Suprapubic skin (tissue), 3 donors: ENCODE measurements around the gene KRTAP4-2.

Experiments used
- POLR2A ChIP-seq, 2 donors: fragments of 450-650 bp; IDR thresholded peaks; one replicate each; pipeline ENCODE4 v1.6.1; 2017; ENCODE audit warnings: antibody characterized with exemption in 2 of 2, mild to moderate bottlenecking in 2 of 2, moderate library complexity in 2 of 2
- TF ChIP-seq, protein P1 (sequence below), 2 donors: fragments of 200-600 bp in 1 of 2; fragments of 450-650 bp in 1 of 2; sonication (generic) in 1 of 2; IDR thresholded peaks; one replicate each; pipeline ENCODE4 v1.5.1; 2016 to 2019; ENCODE audit warnings: antibody characterized with exemption in 2 of 2, mild to moderate bottlenecking in 1 of 2, moderate library complexity in 1 of 2

DNA sequence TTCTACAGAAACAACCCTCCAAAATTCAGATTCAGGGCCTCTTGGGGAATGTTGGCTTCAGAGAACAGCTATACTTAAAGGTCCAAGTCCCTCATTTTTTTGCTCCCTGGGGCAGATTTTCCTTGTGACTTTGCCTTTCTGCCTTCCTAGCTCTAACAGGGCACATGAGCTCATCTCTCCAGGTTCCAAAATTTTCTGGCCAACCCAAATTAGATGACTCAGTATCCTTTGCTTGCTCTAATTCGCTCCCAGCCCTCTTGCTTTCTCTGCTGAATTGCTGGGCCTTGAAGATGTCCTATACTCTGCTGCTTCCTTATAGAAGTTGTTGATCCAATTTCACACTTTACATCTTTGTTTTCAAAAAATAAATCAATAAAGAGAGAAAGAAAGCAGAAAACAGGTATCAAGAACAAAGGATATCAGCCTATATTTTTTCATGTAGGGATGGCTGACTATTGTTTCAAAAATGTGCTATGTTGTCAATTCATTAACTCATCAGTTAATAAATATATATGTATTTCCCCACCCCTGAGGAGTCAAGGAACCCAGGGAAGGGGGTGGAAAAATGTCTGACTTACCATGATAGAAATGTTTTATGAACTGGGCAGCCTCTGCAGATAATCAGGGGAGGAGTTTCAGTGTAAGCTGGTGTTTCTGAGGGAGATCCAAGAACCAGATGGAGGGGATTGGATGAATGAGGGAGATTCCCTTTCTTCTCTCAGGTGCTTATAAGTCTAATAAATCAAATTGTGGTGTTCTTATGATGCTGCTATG, 1.0 kb upstream of the KRTAP4-2 start:
- no peak for TF ChIP-seq POLR2A (IDR thresholded peaks at IDR 0.05)
- TF ChIP-seq, protein P1, sequence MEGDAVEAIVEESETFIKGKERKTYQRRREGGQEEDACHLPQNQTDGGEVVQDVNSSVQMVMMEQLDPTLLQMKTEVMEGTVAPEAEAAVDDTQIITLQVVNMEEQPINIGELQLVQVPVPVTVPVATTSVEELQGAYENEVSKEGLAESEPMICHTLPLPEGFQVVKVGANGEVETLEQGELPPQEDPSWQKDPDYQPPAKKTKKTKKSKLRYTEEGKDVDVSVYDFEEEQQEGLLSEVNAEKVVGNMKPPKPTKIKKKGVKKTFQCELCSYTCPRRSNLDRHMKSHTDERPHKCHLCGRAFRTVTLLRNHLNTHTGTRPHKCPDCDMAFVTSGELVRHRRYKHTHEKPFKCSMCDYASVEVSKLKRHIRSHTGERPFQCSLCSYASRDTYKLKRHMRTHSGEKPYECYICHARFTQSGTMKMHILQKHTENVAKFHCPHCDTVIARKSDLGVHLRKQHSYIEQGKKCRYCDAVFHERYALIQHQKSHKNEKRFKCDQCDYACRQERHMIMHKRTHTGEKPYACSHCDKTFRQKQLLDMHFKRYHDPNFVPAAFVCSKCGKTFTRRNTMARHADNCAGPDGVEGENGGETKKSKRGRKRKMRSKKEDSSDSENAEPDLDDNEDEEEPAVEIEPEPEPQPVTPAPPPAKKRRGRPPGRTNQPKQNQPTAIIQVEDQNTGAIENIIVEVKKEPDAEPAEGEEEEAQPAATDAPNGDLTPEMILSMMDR (IDR thresholded peaks at IDR 0.05) = no peak
